Measurements from ENCODE around the gene PSMG3. TPM values are rescaled to one million over a fixed set of nuclear protein-coding genes. Genes with fewer than 3 reads are reported as not detected.

The PSMG3 gene
- total and polyA plus RNA-seq, 2 donors from 2014 or later, result 29.7 to 66.6 TPM

GRCh38 chr7:1563981-1564602, 5.7 kb downstream of the PSMG3 start:
- no peak for TF ChIP-seq CTCF (IDR thresholded peaks at IDR 0.05; ENCODE audit: borderline replicate concordance, extremely low read depth, insufficient read depth)
- no peaks in the 10 kb centered on the region for H3K36me3 ChIP-seq (ENCODE audit: control insufficient read depth in 2 of 3, insufficient read depth in 3 of 3, low read length in 3 of 3)
- peaks cover 0 to 14% (median 10%) of the 10 kb centered on the region in 3 donors for H3K4me1 ChIP-seq (ENCODE audit: control insufficient read depth in 2 of 3, insufficient read depth in 2 of 3, low read depth in 1 of 3, low read length in 3 of 3)
- intact Hi-C loops (cut with DNase I), result no loop called here
- no peak overlapping the region for H3K27ac ChIP-seq (ENCODE audit: low read depth in 2 of 2, low read length in 2 of 2)
- H3K9me3 ChIP-seq (ENCODE audit: control insufficient read depth in 2 of 3, insufficient read depth in 1 of 3, low read length in 3 of 3), result no peaks in the 10 kb centered on the region
- no peak overlapping the region for H3K9ac ChIP-seq (ENCODE audit: low read length in 3 of 3)
- H3K4me3 ChIP-seq (ENCODE audit: low read length in 3 of 3), result no peak overlapping the region
- no peaks in the 10 kb centered on the region for H3K27me3 ChIP-seq (ENCODE audit: control insufficient read depth, insufficient read depth, low read length)
- DNase-seq (peak in 1 of 5 donors; percentile 64), FAIRE-seq (no peak)

- Histone ChIP-seq H3K9me3 (ENCODE audit: control insufficient read depth in 2 of 3, insufficient read depth in 1 of 3, low read length in 3 of 3) (no peaks in the 10 kb centered on the region), H3K27me3 (ENCODE audit: control insufficient read depth, insufficient read depth, low read length) (no peaks in the 10 kb centered on the region), H3K4me1 (ENCODE audit: control insufficient read depth in 2 of 3, insufficient read depth in 2 of 3, low read depth in 1 of 3, low read length in 3 of 3) (peaks cover 0 to 10% (median 9%) of the 10 kb centered on the region in 3 donors), H3K9ac (ENCODE audit: low read length in 3 of 3) (no peak overlapping the region), H3K36me3 (ENCODE audit: control insufficient read depth in 2 of 3, insufficient read depth in 3 of 3, low read length in 3 of 3) (no peaks in the 10 kb centered on the region), H3K27ac (ENCODE audit: low read depth in 2 of 2, low read length in 2 of 2) (no peak overlapping the region), H3K4me3 (ENCODE audit: low read length in 3 of 3) (no peak overlapping the region)
- intact Hi-C loops (cut with DNase I), result no loop called here
- no peak for TF ChIP-seq CTCF (IDR thresholded peaks at IDR 0.05; ENCODE audit: borderline replicate concordance, extremely low read depth, insufficient read depth)
- no peak for FAIRE-seq
- peak in 1 of 5 donors; percentile 53 for DNase-seq
Observed at GRCh38 chr7:1562597-1563051, 7.2 kb downstream of the PSMG3 start.

- FAIRE-seq (no peak), DNase-seq (peak in 1 of 5 donors; percentile 62)
- Histone ChIP-seq H3K9me3 (ENCODE audit: control insufficient read depth in 2 of 3, insufficient read depth in 1 of 3, low read length in 3 of 3) (no peaks in the 10 kb centered on the region), H3K36me3 (ENCODE audit: control insufficient read depth in 2 of 3, insufficient read depth in 3 of 3, low read length in 3 of 3) (no peaks in the 10 kb centered on the region), H3K4me1 (ENCODE audit: control insufficient read depth in 2 of 3, insufficient read depth in 2 of 3, low read depth in 1 of 3, low read length in 3 of 3) (peaks cover 0 to 8% (median 8%) of the 10 kb centered on the region in 3 donors), H3K4me3 (ENCODE audit: low read length in 3 of 3) (no peak overlapping the region), H3K9ac (ENCODE audit: low read length in 3 of 3) (no peak overlapping the region), H3K27ac (ENCODE audit: low read depth in 2 of 2, low read length in 2 of 2) (no peak overlapping the region), H3K27me3 (ENCODE audit: control insufficient read depth, insufficient read depth, low read length) (no peaks in the 10 kb centered on the region)
- TF ChIP-seq CTCF (IDR thresholded peaks at IDR 0.05; ENCODE audit: borderline replicate concordance, extremely low read depth, insufficient read depth), result no peak
- intact Hi-C loops (cut with DNase I), result no loop called here
Observed at GRCh38 chr7:1562116-1562515, 7.7 kb downstream of the PSMG3 start.

Data from kidney (tissue), 14 donors.